Measurements from ENCODE around the gene UQCRQ. TPM values are rescaled to one million over a fixed set of nuclear protein-coding genes. Genes with fewer than 3 reads are reported as not detected.
A peak's percentile ranks its signal among the peaks of the same experiment; 100 is the strongest.

The UQCRQ gene
- total and polyA plus RNA-seq, 2 of the 13 experiments (the other 11 are each of a cell fraction or from before 2014, with no cell fraction given) = 257 to 575 TPM

- TF ChIP-seq HMG20B (CRISPR knock-in tag; conservative IDR thresholded peaks at IDR 0.05) (peak; percentile 86), ZFP37 (CRISPR knock-in tag; IDR thresholded peaks at IDR 0.05; ENCODE audit: borderline replicate concordance) (no peak), SNRNP70 (IDR thresholded peaks at IDR 0.05; ENCODE audit: low read depth, low read length) (no peak), ZNF331 (CRISPR knock-in tag; IDR thresholded peaks at IDR 0.05) (peak; percentile 84), MEIS2 (CRISPR knock-in tag; IDR thresholded peaks at IDR 0.05) (peak; percentile 1; the same call in 1 of the 2 replicates), NR0B2 (CRISPR knock-in tag; IDR thresholded peaks at IDR 0.05) (no peak)
These were observed 26.8 kb upstream of the UQCRQ start (continued) for GRCh38 chr5:132839426-132840301.

GRCh38 chr5:132840313-132840712 is 26.1 kb upstream of the UQCRQ start:
- Histone ChIP-seq H3K4me2 (ENCODE audit: low read depth, low read length) (peak overlapping the region; percentile 92), H3K27me3 (ENCODE audit: control insufficient read depth in 1 of 2, insufficient read depth in 2 of 2, low read length in 2 of 2) (no peaks in the 10 kb centered on the region), H4K20me1 (ENCODE audit: insufficient read depth, low read length) (no peaks in the 10 kb centered on the region), H3K27ac (ENCODE audit: extremely low read length, insufficient read depth, low read length) (peak overlapping the region; percentile 98), H3K79me2 (ENCODE audit: insufficient read depth, low read length) (no peaks in the 10 kb centered on the region), H2AFZ (ENCODE audit: low read length) (no peak overlapping the region), H3K4me1 (ENCODE audit: insufficient read depth, low read length) (peaks cover 81% of the 10 kb centered on the region), H3K4me3 (replicated peaks in 1 of 3; ENCODE audit: insufficient read depth in 1 of 3, low read depth in 2 of 3, low read length in 3 of 3) (peak overlapping the region; percentile 11 to 68 (median 48); a peak in 4 of 6 replicates), H3K9ac (ENCODE audit: insufficient read depth, low read depth, low read length) (peak overlapping the region; percentile 88), H3K36me3 (replicated peaks in 1 of 2; ENCODE audit: control insufficient read depth in 1 of 2, insufficient read depth in 2 of 2, low read length in 2 of 2) (no peaks in the 10 kb centered on the region), H3K9me3 (ENCODE audit: low read length) (no peaks in the 10 kb centered on the region)
- FAIRE-seq (no peak), DNase-seq (ENCODE audit: low spot score) (no peak), ATAC-seq (peak; percentile 18)
- in situ Hi-C loops (cut with HindIII; ENCODE audit: extremely low pct_ligation_motif_present, low pct_unique_long_range_greater_than_20kb) = no loop called here
- intact Hi-C loops (cut with micrococcal nuclease; ENCODE audit: unreplicated experiment) = no loop called here
- ChIA-PET POLR2A (interaction anchor here (0.9 to 4.8 kb wide), 11 partner anchors 9 to 212 kb away, joined by 3 to 51 read pairs (median 10); partner anchors contain the start of genes GDF9, HSPA4, SHROOM1 and UQCRQ), CTCF (ENCODE audit: low intra/inter-chr PET ratio, low total read pairs) (no interaction called here)
- 3% methylated on average over 3 of the region's 3 CpGs for WGBS (ENCODE audit: low lambda C conversion rate)
- BruUV-seq (replicated peaks) = no TSS peak
- TF ChIP-seq KAT8 (CRISPR knock-in tag; IDR thresholded peaks at IDR 0.05) = peak; percentile 8; the same call in 1 of the 2 replicates
- no peak for TF ChIP-seq ZBTB14 (CRISPR knock-in tag; IDR thresholded peaks at IDR 0.05)
- TF ChIP-seq ZNF710 (CRISPR knock-in tag; IDR thresholded peaks at IDR 0.05; ENCODE audit: borderline replicate concordance) = 0 out of 2 replicates have a peak, but pooled peaks have one; percentile 6
- 0 out of 2 replicates have a peak, but pooled peaks have one; percentile 9 for TF ChIP-seq ATF1 (CRISPR knock-in tag; IDR thresholded peaks at IDR 0.05)
- no peak for TF ChIP-seq RAD51 (IDR thresholded peaks at IDR 0.05; ENCODE audit: borderline replicate concordance)
- no peak for TF ChIP-seq MAFF (IDR thresholded peaks at IDR 0.05; ENCODE audit: low read depth, low read length)
- TF ChIP-seq PLRG1 (conservative IDR thresholded peaks at IDR 0.05) = no peak
- no peak for TF ChIP-seq ZNF33A (CRISPR knock-in tag; IDR thresholded peaks at IDR 0.05; ENCODE audit: borderline replicate concordance)
- TF ChIP-seq ZNF205 (CRISPR knock-in tag; IDR thresholded peaks at IDR 0.05) = no peak
- TF ChIP-seq ZBTB46 (CRISPR knock-in tag; IDR thresholded peaks at IDR 0.05; ENCODE audit: borderline replicate concordance) = no peak
